GM12892 (cell line): ENCODE data around the gene RNASEH1.

Experiments used
- POLR2A ChIP-seq: IDR thresholded peaks from 2 replicates; pipeline ENCODE4 v1.6.1; 2011; ENCODE audit warnings: low read depth, low read length, control low read depth
- POLR2AphosphoS5 ChIP-seq: IDR thresholded peaks from 2 replicates; pipeline ENCODE4 v1.6.1; 2011; ENCODE audit warnings: low read depth, low read length, control low read depth
- TAF1 ChIP-seq: IDR thresholded peaks from 2 replicates; pipeline ENCODE4 v1.6.1; 2011; ENCODE audit warnings: low read depth, mild to moderate bottlenecking, control low read depth, low read length, borderline replicate concordance

- TF ChIP-seq POLR2A (no peak), TAF1 (no peak), POLR2AphosphoS5 (no peak)
Measured at GRCh38 chr2:3589086-3589485, 31.0 kb upstream of the RNASEH1 start.
